A673 (cell line): ENCODE data around the gene CDH15. TPM values are rescaled to one million over a fixed set of nuclear protein-coding genes. Genes with fewer than 3 reads are reported as not detected.

Source experiments
- BruUV-seq: library from RNA; stranded (reverse); fragments of 400-500 nt; replicated peaks from 2 replicates; lab custom pipeline; 2021; lab: Mats Ljungman, UMichigan
- CTCF ChIA-PET: fragments of 300-600 bp; sonication (Branson Sonifier 250); formaldehyde crosslinking; loops from one replicate; lab custom pipeline; 2022; ENCODE audit warnings: antibody characterized with exemption; lab: Charles Lee
- POLR2A ChIA-PET: fragments of 300-600 bp; sonication (Branson Sonifier 250); formaldehyde crosslinking; loops from one replicate; lab custom pipeline; 2022; ENCODE audit warnings: antibody characterized with exemption; ENCODE audit not compliant: low non-redundant PET; lab: Charles Lee
- DNase-seq: peaks from one replicate; pipeline ENCODE4 v3.0.0-alpha.2; 2015; ENCODE audit warnings: low spot score
- H3K27ac ChIP-seq: fragments of 200-600 bp; sonication (generic); 2 replicates; pipeline ENCODE4 v1.5.1; 2016; ENCODE audit warnings: mixed run types, low read depth, mild to moderate bottlenecking, mixed read lengths, antibody characterized with exemption, low read length; ENCODE audit not compliant: poor library complexity, severe bottlenecking
- H3K27me3 ChIP-seq: fragments of 200-600 bp; sonication (generic); replicated peaks from 2 replicates; pipeline ENCODE4 v1.6.1; 2017; ENCODE audit warnings: mixed run types, low read depth, mild to moderate bottlenecking, mixed read lengths, antibody characterized with exemption, low read length; ENCODE audit not compliant: insufficient read depth, poor library complexity
- H3K36me3 ChIP-seq: fragments of 200-600 bp; sonication (generic); 2 replicates; pipeline ENCODE4 v1.6.1; 2016; ENCODE audit warnings: mixed run types, mild to moderate bottlenecking, mixed read lengths, antibody characterized with exemption, low read length; ENCODE audit not compliant: insufficient read depth, poor library complexity, severe bottlenecking
- H3K4me1 ChIP-seq: fragments of 200-600 bp; sonication (generic); 2 replicates; pipeline ENCODE4 v1.6.1; 2017; ENCODE audit warnings: mixed run types, mild to moderate bottlenecking, mixed read lengths, antibody characterized with exemption, low read length; ENCODE audit not compliant: insufficient read depth, poor library complexity, severe bottlenecking
- H3K4me3 ChIP-seq: fragments of 200-600 bp; sonication (generic); 2 replicates; pipeline ENCODE4 v1.5.1; 2016; ENCODE audit warnings: low read depth, mixed run types, mild to moderate bottlenecking, mixed read lengths, low read length; ENCODE audit not compliant: poor library complexity, severe bottlenecking
- H3K9me3 ChIP-seq: fragments of 200-600 bp; sonication (generic); 2 replicates; pipeline ENCODE4 v1.6.1; 2016; ENCODE audit warnings: mixed run types, low read depth, mild to moderate bottlenecking, mixed read lengths, antibody characterized with exemption, low read length; ENCODE audit not compliant: poor library complexity, severe bottlenecking
- EZH2 ChIP-seq: fragments of 200-600 bp; sonication (generic); IDR thresholded peaks from 2 replicates; pipeline ENCODE4 v1.6.1; 2017; ENCODE audit warnings: borderline replicate concordance, low read depth, mild to moderate bottlenecking, mixed read lengths, antibody characterized with exemption, low read length; ENCODE audit not compliant: poor library complexity, severe bottlenecking
- intact Hi-C: fragments of 100-400 bp; cut with micrococcal nuclease; formaldehyde crosslinking; loops from one replicate; pipeline ENCODE4 v1.10.0; 2022; ENCODE audit not compliant: unreplicated experiment
- total RNA-seq: library from RNA; stranded (reverse); gene quantifications from 2 replicates; pipeline ENCODE4 v1.2.3, GENCODE V29; 2021
- TF ChIP-seq, protein P1 (sequence below): fragments of 300-800, 200-600 bp; sonication (generic); conservative IDR thresholded peaks from 2 replicates; pipeline ENCODE4 v1.5.1; 2017; ENCODE audit warnings: low read depth, mild to moderate bottlenecking, antibody characterized with exemption, low read length, moderate library complexity, mixed read lengths

CDH15 gene
- total RNA-seq, 1 experiment from 2014 or later = 0.13 TPM

DNA sequence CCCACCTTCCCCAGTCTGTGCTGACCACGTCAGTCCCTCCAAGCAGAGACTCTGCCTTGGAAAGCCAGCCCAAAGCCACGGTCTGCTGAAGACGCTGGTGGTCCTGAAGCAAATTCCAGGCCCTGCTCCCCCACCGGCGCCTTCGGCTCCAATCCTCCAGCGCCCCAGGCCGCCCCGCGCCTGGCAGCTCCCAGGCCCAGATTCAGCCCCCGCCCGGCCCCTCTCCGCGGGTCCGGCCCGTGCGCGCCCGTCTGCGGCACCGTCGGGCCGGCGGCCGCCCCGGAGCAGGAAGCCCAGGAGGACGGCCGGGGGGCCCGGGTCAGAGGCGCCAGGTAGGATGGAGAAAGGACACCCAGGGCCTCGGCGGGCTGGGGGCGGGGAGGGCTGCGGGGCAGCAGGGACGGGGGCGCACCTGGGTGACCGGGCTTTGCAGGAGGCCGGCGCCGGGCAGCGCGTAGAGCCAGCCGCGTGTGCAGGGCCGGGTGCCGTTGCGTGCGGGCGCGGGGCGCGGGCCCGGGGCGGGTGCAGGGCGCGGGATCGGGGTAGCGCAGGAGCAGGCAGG, 29.4 kb downstream of the CDH15 start:
- BruUV-seq = no TSS peak
- H3K4me3 ChIP-seq = peak overlapping the region; percentile 38
- POLR2A ChIA-PET = no interaction called here
- TF ChIP-seq, protein P1, sequence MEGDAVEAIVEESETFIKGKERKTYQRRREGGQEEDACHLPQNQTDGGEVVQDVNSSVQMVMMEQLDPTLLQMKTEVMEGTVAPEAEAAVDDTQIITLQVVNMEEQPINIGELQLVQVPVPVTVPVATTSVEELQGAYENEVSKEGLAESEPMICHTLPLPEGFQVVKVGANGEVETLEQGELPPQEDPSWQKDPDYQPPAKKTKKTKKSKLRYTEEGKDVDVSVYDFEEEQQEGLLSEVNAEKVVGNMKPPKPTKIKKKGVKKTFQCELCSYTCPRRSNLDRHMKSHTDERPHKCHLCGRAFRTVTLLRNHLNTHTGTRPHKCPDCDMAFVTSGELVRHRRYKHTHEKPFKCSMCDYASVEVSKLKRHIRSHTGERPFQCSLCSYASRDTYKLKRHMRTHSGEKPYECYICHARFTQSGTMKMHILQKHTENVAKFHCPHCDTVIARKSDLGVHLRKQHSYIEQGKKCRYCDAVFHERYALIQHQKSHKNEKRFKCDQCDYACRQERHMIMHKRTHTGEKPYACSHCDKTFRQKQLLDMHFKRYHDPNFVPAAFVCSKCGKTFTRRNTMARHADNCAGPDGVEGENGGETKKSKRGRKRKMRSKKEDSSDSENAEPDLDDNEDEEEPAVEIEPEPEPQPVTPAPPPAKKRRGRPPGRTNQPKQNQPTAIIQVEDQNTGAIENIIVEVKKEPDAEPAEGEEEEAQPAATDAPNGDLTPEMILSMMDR = no peak
- TF ChIP-seq EZH2 = peak; percentile 69
- H3K4me1 ChIP-seq = peaks cover 7% of the 10 kb centered on the region
- no peaks in the 10 kb centered on the region for H3K9me3 ChIP-seq
- DNase-seq = no peak
- H3K36me3 ChIP-seq = no peaks in the 10 kb centered on the region
- H3K27me3 ChIP-seq = peaks cover 30% of the 10 kb centered on the region
- no peak overlapping the region for H3K27ac ChIP-seq
- CTCF ChIA-PET = interaction anchor here (0.7 kb wide), 1 partner anchor 1246 kb away, joined by 8 read pairs; no protein-coding TSS in a partner anchor
- intact Hi-C loops = no loop called here

DNA sequence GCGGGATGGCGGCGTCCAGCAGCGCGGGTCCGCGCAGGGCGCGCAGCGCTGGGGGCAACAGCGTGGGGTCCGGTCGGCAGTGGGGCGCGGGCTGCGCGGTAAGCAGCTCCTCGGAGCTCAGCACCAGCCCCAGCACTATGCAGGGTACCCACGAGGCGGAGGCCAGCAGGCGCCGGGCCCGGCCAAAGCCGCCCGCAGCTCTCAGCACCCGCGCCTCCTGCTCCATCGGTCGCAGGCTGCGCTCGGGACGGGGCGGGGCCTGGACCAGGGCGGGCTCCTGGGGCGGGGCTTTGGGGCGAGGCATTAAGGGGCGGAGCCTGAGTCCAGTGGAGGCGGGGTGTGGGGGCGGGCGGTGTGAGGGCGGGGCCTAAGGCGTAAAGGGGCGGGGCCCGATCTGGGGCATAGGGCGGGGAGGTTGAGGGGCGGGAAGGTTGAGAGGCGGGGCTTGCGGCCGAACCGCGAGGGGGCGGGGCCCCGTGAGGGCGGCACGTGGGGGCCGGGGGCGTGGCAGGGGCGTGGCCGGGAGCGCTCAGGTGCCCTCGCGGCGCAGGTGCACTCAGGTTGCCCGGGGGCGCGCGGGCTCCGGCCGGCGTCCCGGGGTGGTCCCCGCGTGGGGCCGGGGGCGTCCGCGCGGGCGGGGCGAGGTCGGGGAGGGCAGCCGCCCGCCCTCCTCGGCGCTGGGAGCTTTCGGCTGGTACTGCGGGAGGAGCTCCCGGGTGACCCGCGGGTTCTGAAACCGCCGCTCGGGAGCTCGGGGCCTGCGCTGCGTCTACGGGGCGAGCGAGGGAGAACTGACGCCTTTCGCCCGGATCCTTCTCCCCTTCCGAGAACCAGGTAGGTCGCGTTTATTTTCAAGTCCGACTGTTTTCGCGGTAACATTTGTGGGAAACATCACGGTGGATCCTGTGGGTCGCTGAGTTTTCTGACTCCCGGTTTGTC, 30.2 kb downstream of the CDH15 start:
- no peaks in the 10 kb centered on the region for H3K36me3 ChIP-seq
- H3K27ac ChIP-seq = no peak overlapping the region
- TF ChIP-seq, protein P1 = no peak
- no peak for TF ChIP-seq EZH2
- peaks cover 7% of the 10 kb centered on the region for H3K4me1 ChIP-seq
- CTCF ChIA-PET = interaction anchor here (0.7 kb wide), 1 partner anchor 1247 kb away, joined by 8 read pairs; no protein-coding TSS in a partner anchor
- peak overlapping the region; percentile 38 for H3K4me3 ChIP-seq
- peak; percentile 85 for DNase-seq
- POLR2A ChIA-PET = no interaction called here
- BruUV-seq = no TSS peak
- H3K27me3 ChIP-seq = peaks cover 30% of the 10 kb centered on the region
- H3K9me3 ChIP-seq = no peaks in the 10 kb centered on the region
- intact Hi-C loops = no loop called here

DNA sequence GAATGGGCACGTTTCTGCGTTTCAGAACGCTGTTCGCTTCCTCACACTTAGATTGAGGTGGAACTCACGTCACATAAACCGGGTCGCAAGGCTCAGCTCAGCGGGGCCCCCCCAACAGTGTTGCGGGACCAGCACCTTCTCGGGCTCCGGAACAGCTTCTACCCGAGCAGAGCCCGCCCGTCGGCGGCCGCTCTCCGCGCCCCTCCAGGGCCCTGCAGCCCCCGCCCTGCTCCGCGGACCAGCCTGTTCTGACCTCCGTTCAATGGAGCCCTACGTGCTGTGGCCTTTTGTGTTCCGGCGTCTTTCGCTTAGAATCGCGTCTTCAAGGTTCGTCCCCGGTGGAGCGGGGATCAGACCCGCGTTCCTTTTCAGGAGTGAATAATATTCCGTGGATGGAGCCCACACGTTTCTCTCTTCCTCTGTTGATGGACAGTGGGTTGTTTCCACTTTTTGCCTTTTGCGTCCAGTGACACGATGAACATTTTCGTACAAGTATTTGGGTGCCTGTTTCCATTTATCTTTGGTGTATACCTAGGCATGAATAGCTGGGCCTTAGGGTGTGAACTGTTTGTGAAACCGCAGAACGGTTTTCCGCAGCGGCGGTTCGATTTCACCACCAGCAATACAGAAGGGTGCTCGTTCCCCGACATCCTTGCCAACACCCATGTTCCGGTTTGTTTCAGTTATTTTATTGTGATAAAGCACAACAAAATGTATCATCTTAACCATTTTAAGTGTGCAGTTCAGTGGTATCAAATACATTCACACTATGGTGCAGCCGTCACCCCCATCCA, 31.1 kb downstream of the CDH15 start:
- BruUV-seq = no TSS peak
- H3K36me3 ChIP-seq = no peaks in the 10 kb centered on the region
- H3K4me3 ChIP-seq = peak overlapping the region; percentile 38
- POLR2A ChIA-PET = no interaction called here
- H3K9me3 ChIP-seq = no peaks in the 10 kb centered on the region
- CTCF ChIA-PET = no interaction called here
- no peak overlapping the region for H3K27ac ChIP-seq
- intact Hi-C loops = no loop called here
- H3K4me1 ChIP-seq = peaks cover 7% of the 10 kb centered on the region
- TF ChIP-seq, protein P1 = no peak
- TF ChIP-seq EZH2 = no peak
- peaks cover 30% of the 10 kb centered on the region for H3K27me3 ChIP-seq
- DNase-seq = no peak
